MCF 10A (cell line): ENCODE data around the gene IFIT3. TPM values are rescaled to one million over a fixed set of nuclear protein-coding genes. Genes with fewer than 3 reads are reported as not detected.

ENCODE experiments used
- BruUV-seq: library from RNA; stranded (reverse); fragments of 400-500 nt; replicated peaks from 2 replicates; lab custom pipeline; 2021; lab: Mats Ljungman, UMichigan
- CTCF ChIA-PET: fragments of 300-600 bp; sonication (Branson Sonifier 250); formaldehyde crosslinking; extraction: SDS; loops from one replicate; lab custom pipeline; 2021; ENCODE audit warnings: antibody characterized with exemption, inconsistent platforms; lab: Yijun Ruan, JAX
- POLR2A ChIA-PET: fragments of 300-600, 350-650 bp; sonication (Branson Sonifier 250); formaldehyde crosslinking; extraction: SDS; loops from one replicate; lab custom pipeline; 2020; ENCODE audit warnings: antibody characterized with exemption, inconsistent platforms; lab: Yijun Ruan, JAX
- DNase-seq: peaks from one replicate; pipeline ENCODE4 v3.0.0-alpha.2; 2018; ENCODE audit not compliant: unreplicated experiment
- H3K27ac Mint-ChIP-seq: one replicate; pipeline ENCODE4 v1.8.0; 2022; ENCODE audit warnings: mild to moderate bottlenecking, low read depth, mixed read lengths; ENCODE audit not compliant: unreplicated experiment
- H3K27me3 Mint-ChIP-seq: one replicate; pipeline ENCODE4 v1.8.0; 2022; ENCODE audit warnings: mixed read lengths; ENCODE audit not compliant: insufficient read depth, unreplicated experiment
- H3K36me3 Mint-ChIP-seq: one replicate; pipeline ENCODE4 v1.8.0; 2022; ENCODE audit warnings: mild to moderate bottlenecking, moderate library complexity, mixed read lengths; ENCODE audit not compliant: insufficient read depth, unreplicated experiment
- H3K4me1 Mint-ChIP-seq: one replicate; pipeline ENCODE4 v1.8.0; 2022; ENCODE audit warnings: mixed read lengths; ENCODE audit not compliant: insufficient read depth, unreplicated experiment
- H3K4me3 Mint-ChIP-seq: one replicate; pipeline ENCODE4 v1.8.0; 2022; ENCODE audit warnings: mild to moderate bottlenecking, moderate library complexity, mixed read lengths; ENCODE audit not compliant: unreplicated experiment
- H3K9me3 Mint-ChIP-seq: one replicate; pipeline ENCODE4 v1.8.0; 2022; ENCODE audit warnings: mixed read lengths; ENCODE audit not compliant: unreplicated experiment
- intact Hi-C: fragments of 100-400 bp; cut with micrococcal nuclease; formaldehyde crosslinking; loops from 2 replicates; pipeline ENCODE4 v1.14.1; 2022
- total RNA-seq: library from RNA; stranded (reverse); gene quantifications from 2 replicates; pipeline ENCODE4 v1.2.3, GENCODE V29; 2022
- TF ChIP-seq, protein P1 (sequence below): fragments of 200-600 bp; IDR thresholded peaks from one replicate; pipeline ENCODE4 v1.8.0; 2022; ENCODE audit warnings: antibody characterized with exemption, mild to moderate bottlenecking; ENCODE audit not compliant: unreplicated experiment

Gene IFIT3
- total RNA-seq, 1 experiment from 2014 or later: 1.4 TPM

DNA sequence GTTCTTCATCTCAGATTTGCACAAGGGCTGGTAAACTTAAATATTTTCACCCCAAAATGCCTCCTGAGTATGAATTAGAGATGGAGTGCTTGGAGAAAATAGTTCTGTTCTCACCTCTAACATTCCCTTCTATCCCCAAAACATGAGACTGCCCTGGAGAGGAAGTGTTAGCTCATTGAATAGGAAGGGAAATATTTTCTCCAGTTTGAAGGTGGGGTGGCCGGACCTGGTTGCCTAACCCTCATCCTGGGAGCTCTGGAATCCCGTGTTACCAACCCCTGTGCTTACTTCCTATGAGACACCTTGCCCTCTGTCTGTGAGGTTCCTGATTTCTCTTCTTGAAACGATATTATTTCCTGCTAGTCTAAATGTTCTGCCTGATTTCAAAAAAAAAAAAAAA is 25.2 kb upstream of the IFIT3 start:
- Mint-ChIP-seq H3K27ac (peak overlapping the region; percentile 90), H3K27me3 (no peaks in the 10 kb centered on the region), H3K4me3 (peak overlapping the region; percentile 73), H3K4me1 (peaks cover 15% of the 10 kb centered on the region), H3K9me3 (no peaks in the 10 kb centered on the region), H3K36me3 (peaks cover 5% of the 10 kb centered on the region)
- ChIA-PET CTCF (interaction anchor here (2.3 kb wide), 1 partner anchor 66 kb away, joined by 12 read pairs; no protein-coding TSS in a partner anchor), POLR2A (interaction anchor here (0.6 to 4.9 kb wide), 22 partner anchors 9 to 113 kb away, joined by 3 to 66 read pairs (median 5); partner anchors contain the start of genes IFIT1, IFIT3 and IFIT5)
- intact Hi-C loops: loop anchor here (2.0 kb wide), 2 partner anchors 50 to 66 kb away; no protein-coding TSS in a partner anchor
- DNase-seq: peak; percentile 44
- TF ChIP-seq, protein P1, sequence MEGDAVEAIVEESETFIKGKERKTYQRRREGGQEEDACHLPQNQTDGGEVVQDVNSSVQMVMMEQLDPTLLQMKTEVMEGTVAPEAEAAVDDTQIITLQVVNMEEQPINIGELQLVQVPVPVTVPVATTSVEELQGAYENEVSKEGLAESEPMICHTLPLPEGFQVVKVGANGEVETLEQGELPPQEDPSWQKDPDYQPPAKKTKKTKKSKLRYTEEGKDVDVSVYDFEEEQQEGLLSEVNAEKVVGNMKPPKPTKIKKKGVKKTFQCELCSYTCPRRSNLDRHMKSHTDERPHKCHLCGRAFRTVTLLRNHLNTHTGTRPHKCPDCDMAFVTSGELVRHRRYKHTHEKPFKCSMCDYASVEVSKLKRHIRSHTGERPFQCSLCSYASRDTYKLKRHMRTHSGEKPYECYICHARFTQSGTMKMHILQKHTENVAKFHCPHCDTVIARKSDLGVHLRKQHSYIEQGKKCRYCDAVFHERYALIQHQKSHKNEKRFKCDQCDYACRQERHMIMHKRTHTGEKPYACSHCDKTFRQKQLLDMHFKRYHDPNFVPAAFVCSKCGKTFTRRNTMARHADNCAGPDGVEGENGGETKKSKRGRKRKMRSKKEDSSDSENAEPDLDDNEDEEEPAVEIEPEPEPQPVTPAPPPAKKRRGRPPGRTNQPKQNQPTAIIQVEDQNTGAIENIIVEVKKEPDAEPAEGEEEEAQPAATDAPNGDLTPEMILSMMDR: no peak
- BruUV-seq: no TSS peak

GRCh38 chr10:89303161-89303560 is 24.6 kb upstream of the IFIT3 start:
- no peaks in the 10 kb centered on the region for H3K27me3 Mint-ChIP-seq
- peaks cover 15% of the 10 kb centered on the region for H3K4me1 Mint-ChIP-seq
- no peaks in the 10 kb centered on the region for H3K9me3 Mint-ChIP-seq
- intact Hi-C loops: loop anchor here (2.0 kb wide), 2 partner anchors 50 to 66 kb away; no protein-coding TSS in a partner anchor
- peaks cover 5% of the 10 kb centered on the region for H3K36me3 Mint-ChIP-seq
- H3K27ac Mint-ChIP-seq: peak overlapping the region; percentile 90
- no peak for DNase-seq
- H3K4me3 Mint-ChIP-seq: peak overlapping the region; percentile 73
- CTCF ChIA-PET: interaction anchor here (1.4 to 2.3 kb wide), 3 partner anchors 29 to 86 kb away, joined by 3 to 12 read pairs (median 7); no protein-coding TSS in a partner anchor
- POLR2A ChIA-PET: interaction anchor here (0.6 to 4.9 kb wide), 14 partner anchors 8 to 112 kb away, joined by 3 to 66 read pairs (median 6); partner anchors contain the start of genes IFIT1, IFIT3 and IFIT5
- no TSS peak for BruUV-seq
- TF ChIP-seq, protein P1: no peak

- TF ChIP-seq, protein P1: no peak
- Mint-ChIP-seq H3K27ac (no peak overlapping the region), H3K9me3 (no peaks in the 10 kb centered on the region), H3K4me3 (no peak overlapping the region), H3K4me1 (peaks cover 15% of the 10 kb centered on the region), H3K27me3 (no peaks in the 10 kb centered on the region), H3K36me3 (peaks cover 5% of the 10 kb centered on the region)
- no peak for DNase-seq
- POLR2A ChIA-PET: interaction anchor here (1.3 to 4.0 kb wide), 4 partner anchors 9 to 110 kb away, joined by 4 to 42 read pairs (median 10); partner anchors contain the start of genes IFIT3 and IFIT5
- CTCF ChIA-PET: interaction anchor here (0.5 to 1.4 kb wide), 7 partner anchors 26 to 281 kb away, joined by 3 to 7 read pairs (median 3); no protein-coding TSS in a partner anchor
- BruUV-seq: no TSS peak
- intact Hi-C loops: no loop called here
Measured at GRCh38 chr10:89304026-89304425, 23.8 kb upstream of the IFIT3 start.

DNA sequence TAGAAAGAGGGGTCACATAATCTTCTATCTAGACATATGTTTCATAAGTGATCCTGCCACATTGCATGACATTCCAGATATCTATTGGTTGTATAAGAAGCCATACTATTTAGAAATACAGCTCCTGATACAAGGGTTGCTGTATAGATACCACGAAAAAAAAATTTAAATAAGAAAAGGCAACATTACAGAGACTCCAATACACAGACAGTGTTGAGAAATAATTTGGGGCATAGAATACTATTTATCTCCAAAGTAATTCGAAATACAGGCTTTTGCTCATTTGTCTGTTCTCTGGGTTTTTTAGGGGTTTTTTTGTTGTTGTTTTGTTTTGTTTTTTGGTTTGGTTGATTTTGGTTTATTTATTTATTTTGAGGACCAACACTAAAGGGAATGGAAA is 23.4 kb upstream of the IFIT3 start:
- Mint-ChIP-seq H3K4me1 (peaks cover 15% of the 10 kb centered on the region), H3K27me3 (no peaks in the 10 kb centered on the region), H3K9me3 (no peaks in the 10 kb centered on the region), H3K27ac (no peak overlapping the region), H3K4me3 (no peak overlapping the region), H3K36me3 (peaks cover 5% of the 10 kb centered on the region)
- intact Hi-C loops: no loop called here
- POLR2A ChIA-PET: interaction anchor here (1.2 to 4.0 kb wide), 3 partner anchors 9 to 110 kb away, joined by 4 to 42 read pairs (median 4); partner anchors contain the start of genes IFIT3 and IFIT5
- no TSS peak for BruUV-seq
- CTCF ChIA-PET: interaction anchor here (0.6 to 1.4 kb wide), 8 partner anchors 18 to 281 kb away, joined by 3 to 7 read pairs (median 3); no protein-coding TSS in a partner anchor
- TF ChIP-seq, protein P1: no peak
- no peak for DNase-seq
